Measurements from ENCODE around the gene RBPJL.

Gene RBPJL

DNA sequence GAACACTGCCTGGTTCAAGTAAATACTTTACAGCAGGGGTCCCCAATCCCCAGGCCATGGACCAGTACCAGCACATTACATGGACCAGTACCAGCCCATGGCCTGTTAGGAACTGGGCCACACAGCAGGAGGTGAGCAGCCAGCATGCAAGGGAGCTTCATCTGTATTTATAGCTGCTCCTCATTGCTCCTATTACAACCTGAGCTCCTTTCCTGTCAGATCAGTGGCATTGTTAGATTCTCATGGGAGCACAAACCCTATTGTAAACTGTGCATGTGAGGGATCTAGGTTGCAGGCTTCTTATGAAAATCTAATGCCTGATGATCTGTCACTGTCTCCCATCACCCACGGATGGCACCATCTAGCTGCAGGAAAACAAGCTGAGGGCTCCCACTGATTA, 12.0 kb upstream of the RBPJL start:
- TF ChIP-seq, protein P1, sequence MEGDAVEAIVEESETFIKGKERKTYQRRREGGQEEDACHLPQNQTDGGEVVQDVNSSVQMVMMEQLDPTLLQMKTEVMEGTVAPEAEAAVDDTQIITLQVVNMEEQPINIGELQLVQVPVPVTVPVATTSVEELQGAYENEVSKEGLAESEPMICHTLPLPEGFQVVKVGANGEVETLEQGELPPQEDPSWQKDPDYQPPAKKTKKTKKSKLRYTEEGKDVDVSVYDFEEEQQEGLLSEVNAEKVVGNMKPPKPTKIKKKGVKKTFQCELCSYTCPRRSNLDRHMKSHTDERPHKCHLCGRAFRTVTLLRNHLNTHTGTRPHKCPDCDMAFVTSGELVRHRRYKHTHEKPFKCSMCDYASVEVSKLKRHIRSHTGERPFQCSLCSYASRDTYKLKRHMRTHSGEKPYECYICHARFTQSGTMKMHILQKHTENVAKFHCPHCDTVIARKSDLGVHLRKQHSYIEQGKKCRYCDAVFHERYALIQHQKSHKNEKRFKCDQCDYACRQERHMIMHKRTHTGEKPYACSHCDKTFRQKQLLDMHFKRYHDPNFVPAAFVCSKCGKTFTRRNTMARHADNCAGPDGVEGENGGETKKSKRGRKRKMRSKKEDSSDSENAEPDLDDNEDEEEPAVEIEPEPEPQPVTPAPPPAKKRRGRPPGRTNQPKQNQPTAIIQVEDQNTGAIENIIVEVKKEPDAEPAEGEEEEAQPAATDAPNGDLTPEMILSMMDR (IDR thresholded peaks at IDR 0.05): no peak
- no peak overlapping the region for H3K4me3 Mint-ChIP-seq
- no peak for DNase-seq
- H3K36me3 Mint-ChIP-seq (ENCODE audit: low read depth): no peaks in the 10 kb centered on the region
- peaks cover 47% of the 10 kb centered on the region for H3K27me3 Mint-ChIP-seq (ENCODE audit: low read depth, poor library complexity)
- peaks cover 16% of the 10 kb centered on the region for H3K4me1 Mint-ChIP-seq
- no peak overlapping the region for H3K27ac Mint-ChIP-seq
- peaks cover 27% of the 10 kb centered on the region for H3K9me3 Mint-ChIP-seq

DNA sequence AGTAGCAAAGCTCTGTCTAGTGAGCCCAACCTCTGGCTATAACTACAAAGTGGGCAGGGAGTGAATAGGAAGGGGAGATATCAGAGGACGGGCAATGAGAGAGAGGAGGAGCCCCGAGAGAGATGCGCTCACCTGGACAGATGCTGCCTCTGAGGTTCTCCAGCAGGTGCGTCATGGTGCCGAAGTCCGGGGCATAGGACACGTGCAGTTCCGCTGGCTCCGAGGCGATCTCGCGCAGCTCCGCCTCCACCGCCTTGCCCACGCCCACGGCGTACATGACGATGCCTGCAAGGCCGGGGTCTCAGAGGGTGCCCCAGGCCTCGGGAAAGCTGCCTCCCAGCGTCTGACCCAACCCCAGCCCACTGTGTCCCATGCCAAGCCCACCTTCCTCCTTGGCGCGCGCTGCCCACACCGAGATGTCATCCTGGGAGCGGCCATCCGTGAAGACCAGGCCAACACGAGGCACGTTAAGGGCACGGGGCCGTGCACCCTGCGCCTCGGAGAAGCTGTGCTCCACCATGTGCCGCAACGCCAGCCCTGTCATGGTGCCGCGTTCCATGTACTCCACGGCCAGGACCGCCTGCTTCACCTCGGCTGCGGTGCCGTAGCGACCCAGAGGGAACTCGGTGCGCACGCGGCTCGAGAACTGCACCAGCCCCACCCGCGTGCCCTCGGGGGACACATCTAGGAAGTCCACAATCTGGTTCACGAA, 8.7 kb upstream of the RBPJL start:
- no peaks in the 10 kb centered on the region for H3K36me3 Mint-ChIP-seq (ENCODE audit: low read depth)
- no peak overlapping the region for H3K4me3 Mint-ChIP-seq
- H3K27ac Mint-ChIP-seq: no peak overlapping the region
- peaks cover 27% of the 10 kb centered on the region for H3K9me3 Mint-ChIP-seq
- DNase-seq: no peak
- peaks cover 25% of the 10 kb centered on the region for H3K27me3 Mint-ChIP-seq (ENCODE audit: low read depth, poor library complexity)
- TF ChIP-seq, protein P1 (IDR thresholded peaks at IDR 0.05): no peak
- H3K4me1 Mint-ChIP-seq: peaks cover under 1% of the 10 kb centered on the region

DNA sequence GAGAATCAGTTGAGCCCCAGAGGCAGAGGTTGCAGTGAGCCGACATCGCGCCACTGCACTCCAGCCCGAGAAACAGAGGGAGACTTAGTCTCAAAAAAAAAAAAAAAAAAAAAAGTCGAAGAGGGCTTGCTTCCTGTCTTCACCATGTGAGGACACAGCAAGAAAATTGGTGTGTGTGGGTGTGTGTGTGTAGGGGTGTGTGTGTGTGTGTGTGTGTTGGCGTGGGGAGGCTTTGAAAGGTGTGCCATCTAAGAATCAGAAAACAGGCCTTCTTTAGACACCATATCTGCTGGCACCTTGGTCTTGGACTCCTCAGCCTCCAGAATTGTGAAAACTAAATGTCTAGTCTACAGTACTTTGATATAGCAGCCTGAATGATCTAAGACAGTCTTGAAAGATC, 6.9 kb upstream of the RBPJL start:
- Mint-ChIP-seq H3K27me3 (ENCODE audit: low read depth, poor library complexity) (peaks cover 29% of the 10 kb centered on the region), H3K4me3 (no peak overlapping the region), H3K4me1 (peaks cover 8% of the 10 kb centered on the region), H3K9me3 (peaks cover 23% of the 10 kb centered on the region), H3K27ac (no peak overlapping the region), H3K36me3 (ENCODE audit: low read depth) (no peaks in the 10 kb centered on the region)
- TF ChIP-seq, protein P1 (IDR thresholded peaks at IDR 0.05): no peak
- no peak for DNase-seq

DNA sequence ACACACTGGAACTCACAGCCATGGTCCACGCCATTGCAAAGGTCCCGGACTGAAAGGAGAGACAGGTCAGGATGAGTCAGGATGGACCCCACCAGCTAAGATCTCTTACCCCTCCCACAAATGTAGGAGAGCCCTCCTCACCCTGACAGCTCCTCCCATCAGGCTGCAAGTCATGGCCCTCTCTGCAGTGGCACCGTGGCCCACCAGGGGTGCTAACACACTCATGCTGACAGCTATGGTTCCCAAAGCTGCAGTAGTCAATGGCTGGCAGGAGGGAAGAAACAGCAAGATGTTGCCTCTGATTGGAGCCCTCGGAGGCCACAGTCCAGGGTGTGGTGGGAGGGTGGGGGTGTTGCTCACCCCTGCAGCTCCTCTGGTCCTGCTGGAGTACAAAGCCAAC, 5.7 kb upstream of the RBPJL start:
- TF ChIP-seq, protein P1 (IDR thresholded peaks at IDR 0.05): peak; percentile 47
- no peaks in the 10 kb centered on the region for H3K36me3 Mint-ChIP-seq (ENCODE audit: low read depth)
- no peak overlapping the region for H3K4me3 Mint-ChIP-seq
- peaks cover 8% of the 10 kb centered on the region for H3K4me1 Mint-ChIP-seq
- peak; percentile 62 for DNase-seq
- peaks cover 41% of the 10 kb centered on the region for H3K27me3 Mint-ChIP-seq (ENCODE audit: low read depth, poor library complexity)
- H3K9me3 Mint-ChIP-seq: peaks cover 13% of the 10 kb centered on the region
- no peak overlapping the region for H3K27ac Mint-ChIP-seq

DNA sequence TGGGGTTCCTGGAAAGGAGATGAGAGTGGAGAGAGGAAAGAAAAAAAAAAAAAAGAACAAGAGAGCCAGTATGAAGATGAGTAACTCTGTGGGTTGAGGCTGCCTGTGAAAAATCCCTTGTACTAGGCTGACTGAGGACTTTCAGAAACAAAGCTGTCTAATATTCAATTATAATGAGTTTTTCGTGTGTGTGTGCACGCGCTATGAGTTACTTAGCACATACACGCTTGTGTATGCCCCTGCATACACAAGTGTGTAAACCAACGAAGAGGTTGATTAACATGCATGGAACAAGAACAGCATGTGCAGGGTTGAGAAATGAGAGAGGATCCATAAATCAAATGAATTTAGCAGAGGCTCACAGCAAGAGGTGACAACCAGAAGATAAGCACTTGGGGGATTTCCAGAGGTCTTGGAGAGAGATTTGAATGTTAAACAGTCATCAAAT, 4.8 kb upstream of the RBPJL start:
- Mint-ChIP-seq H3K27me3 (ENCODE audit: low read depth, poor library complexity) (peaks cover 42% of the 10 kb centered on the region), H3K27ac (no peak overlapping the region), H3K4me3 (no peak overlapping the region), H3K9me3 (peaks cover 9% of the 10 kb centered on the region), H3K4me1 (peaks cover 8% of the 10 kb centered on the region), H3K36me3 (ENCODE audit: low read depth) (no peaks in the 10 kb centered on the region)
- TF ChIP-seq, protein P1 (IDR thresholded peaks at IDR 0.05): no peak
- no peak for DNase-seq

Measured in nephron progenitor cell (in vitro differentiated cells).